Measurements from ENCODE around the gene C2orf49. TPM values are rescaled to one million over a fixed set of nuclear protein-coding genes. Genes with fewer than 3 reads are reported as not detected.

Gene C2orf49
- total and polyA plus RNA-seq, 2 donors (not counting 1 experiment from before 2014, with no cell fraction given) = 7.5 to 29.3 TPM

DNA sequence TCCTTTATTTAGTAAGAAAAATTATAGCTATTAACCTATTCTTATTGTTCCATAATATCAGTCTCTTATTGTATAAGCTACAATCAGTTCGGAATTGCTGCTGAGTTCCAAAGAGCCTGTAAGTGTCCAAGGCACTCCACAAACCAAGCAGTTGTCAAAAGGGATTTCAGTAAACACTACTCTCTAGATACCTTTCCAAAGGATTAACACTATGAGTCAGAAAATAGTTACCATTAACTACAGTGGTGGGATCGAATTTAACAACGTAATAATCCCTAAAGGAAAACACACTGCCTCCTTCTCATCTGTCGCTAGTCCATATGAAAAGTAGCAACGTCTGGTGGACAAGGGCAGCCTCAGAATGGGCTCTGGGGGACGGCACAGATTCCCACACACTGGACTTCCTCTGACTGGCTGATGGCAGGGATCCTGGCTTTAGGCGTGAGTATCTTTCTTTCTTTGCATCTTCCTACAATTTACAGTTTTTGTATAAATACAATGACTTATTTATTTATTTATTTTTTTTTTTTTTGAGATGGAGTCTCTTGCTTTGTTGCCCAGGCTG is 16.6 kb upstream of the C2orf49 start:
- H3K9me3 ChIP-seq (ENCODE audit: control extremely low read depth in 1 of 3, control insufficient read depth in 2 of 3, insufficient read depth in 1 of 3, low read length in 2 of 3) = no peaks in the 10 kb centered on the region
- no peak overlapping the region for H3K9ac ChIP-seq (ENCODE audit: low read length)
- H3K27me3 Mint-ChIP-seq = no peaks in the 10 kb centered on the region
- H3K9me3 Mint-ChIP-seq (ENCODE audit: insufficient read depth) = no peaks in the 10 kb centered on the region
- no peak overlapping the region for H3K27ac Mint-ChIP-seq
- CTCF ChIA-PET = no interaction called here
- H2AFZ ChIP-seq (ENCODE audit: insufficient read depth, low read depth, low read length, poor library complexity, severe bottlenecking) = no peak overlapping the region
- no peak overlapping the region for H3K4me3 ChIP-seq (ENCODE audit: control extremely low read depth in 1 of 5, extremely low read depth in 1 of 5, insufficient read depth in 1 of 5, low read depth in 2 of 5, low read length in 4 of 5)
- POLR2A ChIA-PET = no interaction called here
- WGBS (ENCODE audit: insufficient coverage) = 86% methylated on average over 2 of the region's 7 CpGs
- H3K4me1 Mint-ChIP-seq = peaks cover 40% of the 10 kb centered on the region
- H3K27me3 ChIP-seq (replicated peaks in 1 of 4; ENCODE audit: control extremely low read depth in 1 of 4, control insufficient read depth in 3 of 4, insufficient read depth in 4 of 4, low read length in 3 of 4) = no peaks in the 10 kb centered on the region
- H3K79me2 ChIP-seq (ENCODE audit: control insufficient read depth, insufficient read depth, low read length) = peaks cover 84% of the 10 kb centered on the region
- no peak for ATAC-seq (ENCODE audit: low read depth)
- intact Hi-C loops (cut with micrococcal nuclease) = no loop called here
- no peak for TF ChIP-seq EZH2 (IDR thresholded peaks at IDR 0.05; ENCODE audit: borderline replicate concordance, insufficient read depth, low read depth, low read length, poor library complexity, severe bottlenecking)
- TF ChIP-seq, protein P1, sequence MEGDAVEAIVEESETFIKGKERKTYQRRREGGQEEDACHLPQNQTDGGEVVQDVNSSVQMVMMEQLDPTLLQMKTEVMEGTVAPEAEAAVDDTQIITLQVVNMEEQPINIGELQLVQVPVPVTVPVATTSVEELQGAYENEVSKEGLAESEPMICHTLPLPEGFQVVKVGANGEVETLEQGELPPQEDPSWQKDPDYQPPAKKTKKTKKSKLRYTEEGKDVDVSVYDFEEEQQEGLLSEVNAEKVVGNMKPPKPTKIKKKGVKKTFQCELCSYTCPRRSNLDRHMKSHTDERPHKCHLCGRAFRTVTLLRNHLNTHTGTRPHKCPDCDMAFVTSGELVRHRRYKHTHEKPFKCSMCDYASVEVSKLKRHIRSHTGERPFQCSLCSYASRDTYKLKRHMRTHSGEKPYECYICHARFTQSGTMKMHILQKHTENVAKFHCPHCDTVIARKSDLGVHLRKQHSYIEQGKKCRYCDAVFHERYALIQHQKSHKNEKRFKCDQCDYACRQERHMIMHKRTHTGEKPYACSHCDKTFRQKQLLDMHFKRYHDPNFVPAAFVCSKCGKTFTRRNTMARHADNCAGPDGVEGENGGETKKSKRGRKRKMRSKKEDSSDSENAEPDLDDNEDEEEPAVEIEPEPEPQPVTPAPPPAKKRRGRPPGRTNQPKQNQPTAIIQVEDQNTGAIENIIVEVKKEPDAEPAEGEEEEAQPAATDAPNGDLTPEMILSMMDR (IDR thresholded peaks at IDR 0.05) = no peak
- H3K4me3 Mint-ChIP-seq = no peak overlapping the region
- no peak overlapping the region for H3K27ac ChIP-seq (ENCODE audit: low read length in 2 of 2)
- no peaks in the 10 kb centered on the region for H3K36me3 ChIP-seq (replicated peaks in 1 of 2; ENCODE audit: control extremely low read depth in 1 of 2, control insufficient read depth in 1 of 2, extremely low read depth in 1 of 2, insufficient read depth in 2 of 2, low read length in 1 of 2)
- H4K20me1 ChIP-seq (ENCODE audit: control insufficient read depth, insufficient read depth, low read length, poor library complexity, severe bottlenecking) = peaks cover 42% of the 10 kb centered on the region
- no peak for DNase-seq
- peaks cover 0 to 6% of the 10 kb centered on the region in 2 donors for H3K4me1 ChIP-seq (ENCODE audit: control insufficient read depth in 2 of 2, insufficient read depth in 2 of 2, low read length in 2 of 2)
- H3K4me2 ChIP-seq (replicated peaks; ENCODE audit: low read depth, low read length, poor library complexity, severe bottlenecking) = no peak overlapping the region

- H3K36me3 ChIP-seq (replicated peaks in 1 of 2; ENCODE audit: control extremely low read depth in 1 of 2, control insufficient read depth in 1 of 2, extremely low read depth in 1 of 2, insufficient read depth in 2 of 2, low read length in 1 of 2) = no peaks in the 10 kb centered on the region
- peaks cover 0 to 6% of the 10 kb centered on the region in 2 donors for H3K4me1 ChIP-seq (ENCODE audit: control insufficient read depth in 2 of 2, insufficient read depth in 2 of 2, low read length in 2 of 2)
- peaks cover 42% of the 10 kb centered on the region for H4K20me1 ChIP-seq (ENCODE audit: control insufficient read depth, insufficient read depth, low read length, poor library complexity, severe bottlenecking)
- Mint-ChIP-seq H3K27ac (no peak overlapping the region), H3K4me3 (no peak overlapping the region), H3K4me1 (peaks cover 46% of the 10 kb centered on the region), H3K27me3 (no peaks in the 10 kb centered on the region), H3K9me3 (ENCODE audit: insufficient read depth) (no peaks in the 10 kb centered on the region)
- H3K4me2 ChIP-seq (replicated peaks; ENCODE audit: low read depth, low read length, poor library complexity, severe bottlenecking) = no peak overlapping the region
- DNase-seq (no peak), ATAC-seq (ENCODE audit: low read depth) (no peak)
- H3K9me3 ChIP-seq (ENCODE audit: control extremely low read depth in 1 of 3, control insufficient read depth in 2 of 3, insufficient read depth in 1 of 3, low read length in 2 of 3) = no peaks in the 10 kb centered on the region
- ChIA-PET POLR2A (no interaction called here), CTCF (no interaction called here)
- no peak overlapping the region for H3K9ac ChIP-seq (ENCODE audit: low read length)
- peaks cover 71% of the 10 kb centered on the region for H3K79me2 ChIP-seq (ENCODE audit: control insufficient read depth, insufficient read depth, low read length)
- no peak overlapping the region for H3K4me3 ChIP-seq (ENCODE audit: control extremely low read depth in 1 of 5, extremely low read depth in 1 of 5, insufficient read depth in 1 of 5, low read depth in 2 of 5, low read length in 4 of 5)
- no CpG with 5 or more reads among the region's 3 CpGs for WGBS (ENCODE audit: insufficient coverage)
- no peaks in the 10 kb centered on the region for H3K27me3 ChIP-seq (replicated peaks in 1 of 4; ENCODE audit: control extremely low read depth in 1 of 4, control insufficient read depth in 3 of 4, insufficient read depth in 4 of 4, low read length in 3 of 4)
- intact Hi-C loops (cut with micrococcal nuclease) = no loop called here
- no peak overlapping the region for H3K27ac ChIP-seq (ENCODE audit: low read length in 2 of 2)
- TF ChIP-seq EZH2 (IDR thresholded peaks at IDR 0.05; ENCODE audit: borderline replicate concordance, insufficient read depth, low read depth, low read length, poor library complexity, severe bottlenecking) = no peak
- TF ChIP-seq, protein P1 (IDR thresholded peaks at IDR 0.05) = no peak
- H2AFZ ChIP-seq (ENCODE audit: insufficient read depth, low read depth, low read length, poor library complexity, severe bottlenecking) = no peak overlapping the region
These were observed 15.3 kb upstream of the C2orf49 start for GRCh38 chr2:105321875-105322646.

Measured in B cell (primary cell).